Esophagus squamous epithelium (tissue), 5 donors: ENCODE data around the gene ITGB2. TPM values are rescaled to one million over a fixed set of nuclear protein-coding genes. Genes with fewer than 3 reads are reported as not detected.

Experiments used
- DNase-seq: peaks from one replicate; lab custom pipeline; 2025; lab: John Stamatoyannopoulos, UW
- H3K27ac ChIP-seq, 4 donors: fragments of 200-600 bp; sonication (generic); one replicate each; pipeline ENCODE4 v1.5.1; 2016 to 2019; ENCODE audit warnings: mild to moderate bottlenecking in 1 of 4
- H3K27me3 ChIP-seq, 4 donors: fragments of 200-600 bp; sonication (generic); 1 replicate in 3 of 4; 2 replicates in 1 of 4; pipeline versions ENCODE4 v1.5.1 to v1.6.0; 2017 to 2021; ENCODE audit warnings: antibody characterized with exemption in 1 of 4
- H3K36me3 ChIP-seq, 3 donors: fragments of 200-600 bp; sonication (generic); one replicate each; pipeline ENCODE4 v1.5.1; 2016 to 2019
- H3K4me1 ChIP-seq, 3 donors: fragments of 200-600 bp; sonication (generic); one replicate each; pipeline ENCODE4 v1.5.1; 2017 to 2019
- H3K4me3 ChIP-seq, 4 donors: fragments of 200-600 bp; sonication (generic); 1 replicate in 3 of 4; 2 replicates in 1 of 4; pipeline ENCODE4 v1.5.1; 2016 to 2019; ENCODE audit warnings: mild to moderate bottlenecking in 2 of 4, moderate library complexity in 1 of 4
- H3K9me3 ChIP-seq, 3 donors: fragments of 200-600 bp; sonication (generic); one replicate each; pipeline ENCODE4 v1.5.1; 2016 to 2019
- POLR2A ChIP-seq, 4 donors: fragments of 450-650 bp; IDR thresholded peaks; one replicate each; pipeline ENCODE4 v1.6.1; 2017; ENCODE audit warnings: antibody characterized with exemption in 4 of 4, mild to moderate bottlenecking in 4 of 4, moderate library complexity in 3 of 4
- WGBS, 2 donors: methylation state at CpG; one replicate each; pipeline ENCODE4 v1.1.5; 2018; 5-methylcytosine and 5-hydroxymethylcytosine counted together
- intact Hi-C: fragments of 100-400 bp; cut with DNase I; formaldehyde crosslinking; loops from one replicate; pipeline ENCODE4 v1.15.0; 2022
- total RNA-seq, 4 donors: library from RNA; depleted of rRNA; stranded (reverse); fragments of >200 nt; gene quantifications; one replicate each; pipeline ENCODE4 v1.1.0, GENCODE V29; 2016
- TF ChIP-seq, protein P1 (sequence below), 6 experiments: fragments of 450-650 bp in 4 of 6; fragments of 200-600 bp in 2 of 6; sonication (generic) in 2 of 6; IDR thresholded peaks; one replicate each; pipeline ENCODE4 v1.5.1; 2016 to 2019; ENCODE audit warnings: antibody characterized with exemption in 6 of 6, mild to moderate bottlenecking in 4 of 6, moderate library complexity in 4 of 6
- donor health status: DM: yes; HTN: yes; CAD: no.

Gene ITGB2
- total RNA-seq, 4 donors from 2014 or later = 6.6 to 47.1 (median 18.5) TPM

GRCh38 chr21:44919913-44920693, 596 bp downstream of the ITGB2 start:
- TF ChIP-seq POLR2A (IDR thresholded peaks at IDR 0.05) = no peak
- TF ChIP-seq, protein P1, sequence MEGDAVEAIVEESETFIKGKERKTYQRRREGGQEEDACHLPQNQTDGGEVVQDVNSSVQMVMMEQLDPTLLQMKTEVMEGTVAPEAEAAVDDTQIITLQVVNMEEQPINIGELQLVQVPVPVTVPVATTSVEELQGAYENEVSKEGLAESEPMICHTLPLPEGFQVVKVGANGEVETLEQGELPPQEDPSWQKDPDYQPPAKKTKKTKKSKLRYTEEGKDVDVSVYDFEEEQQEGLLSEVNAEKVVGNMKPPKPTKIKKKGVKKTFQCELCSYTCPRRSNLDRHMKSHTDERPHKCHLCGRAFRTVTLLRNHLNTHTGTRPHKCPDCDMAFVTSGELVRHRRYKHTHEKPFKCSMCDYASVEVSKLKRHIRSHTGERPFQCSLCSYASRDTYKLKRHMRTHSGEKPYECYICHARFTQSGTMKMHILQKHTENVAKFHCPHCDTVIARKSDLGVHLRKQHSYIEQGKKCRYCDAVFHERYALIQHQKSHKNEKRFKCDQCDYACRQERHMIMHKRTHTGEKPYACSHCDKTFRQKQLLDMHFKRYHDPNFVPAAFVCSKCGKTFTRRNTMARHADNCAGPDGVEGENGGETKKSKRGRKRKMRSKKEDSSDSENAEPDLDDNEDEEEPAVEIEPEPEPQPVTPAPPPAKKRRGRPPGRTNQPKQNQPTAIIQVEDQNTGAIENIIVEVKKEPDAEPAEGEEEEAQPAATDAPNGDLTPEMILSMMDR (IDR thresholded peaks at IDR 0.05) = no peak
- Histone ChIP-seq H3K36me3 (no peaks in the 10 kb centered on the region), H3K9me3 (no peaks in the 10 kb centered on the region), H3K4me3 (peak overlapping the region; percentile 15 to 59 (median 41)), H3K27me3 (peaks cover 0 to 40% (median 0%) of the 10 kb centered on the region in 4 donors), H3K27ac (peak overlapping the region in 2 of 4 donors; percentile 57 to 68), H3K4me1 (peaks cover under 1 to 40% (median 11%) of the 10 kb centered on the region in 3 donors)
- intact Hi-C loops = no loop called here
- 63 to 72% methylated on average over 14 to 16 of the region's 28 CpGs for WGBS, 2 donors
- no peak for DNase-seq

- Histone ChIP-seq H3K27me3 (peaks cover 0 to 40% (median 0%) of the 10 kb centered on the region in 4 donors), H3K9me3 (no peaks in the 10 kb centered on the region), H3K4me1 (peaks cover 4 to 41% (median 8%) of the 10 kb centered on the region in 3 donors), H3K4me3 (peak overlapping the region in 3 of 4 donors; percentile 37 to 59 (median 45)), H3K36me3 (no peaks in the 10 kb centered on the region), H3K27ac (peak overlapping the region in 2 of 4 donors; percentile 39 to 57)
- DNase-seq = no peak
- intact Hi-C loops = no loop called here
- 44 to 47% methylated on average over 3 to 7 of the region's 26 CpGs for WGBS, 2 donors
- TF ChIP-seq, protein P1 (IDR thresholded peaks at IDR 0.05) = no peak
- no peak for TF ChIP-seq POLR2A (IDR thresholded peaks at IDR 0.05)
Observed at GRCh38 chr21:44919111-44919912, 1.4 kb downstream of the ITGB2 start.

- H3K4me1 ChIP-seq = peaks cover 4 to 47% (median 9%) of the 10 kb centered on the region in 3 donors
- no peak for DNase-seq
- H3K4me3 ChIP-seq = peak overlapping the region in 1 of 4 donors; percentile 59
- WGBS, 2 donors = 80% methylated on average over 3 of the region's 13 CpGs; no CpG with 5 or more reads in 1 of the 2 donors
- no peak for TF ChIP-seq POLR2A (IDR thresholded peaks at IDR 0.05)
- TF ChIP-seq, protein P1 (IDR thresholded peaks at IDR 0.05) = no peak
- peaks cover 0 to 40% (median 0%) of the 10 kb centered on the region in 4 donors for H3K27me3 ChIP-seq
- no peak overlapping the region for H3K27ac ChIP-seq
- no peaks in the 10 kb centered on the region for H3K36me3 ChIP-seq
- no peaks in the 10 kb centered on the region for H3K9me3 ChIP-seq
- intact Hi-C loops = no loop called here
Observed at GRCh38 chr21:44918581-44919033, 2.1 kb downstream of the ITGB2 start.

DNA sequence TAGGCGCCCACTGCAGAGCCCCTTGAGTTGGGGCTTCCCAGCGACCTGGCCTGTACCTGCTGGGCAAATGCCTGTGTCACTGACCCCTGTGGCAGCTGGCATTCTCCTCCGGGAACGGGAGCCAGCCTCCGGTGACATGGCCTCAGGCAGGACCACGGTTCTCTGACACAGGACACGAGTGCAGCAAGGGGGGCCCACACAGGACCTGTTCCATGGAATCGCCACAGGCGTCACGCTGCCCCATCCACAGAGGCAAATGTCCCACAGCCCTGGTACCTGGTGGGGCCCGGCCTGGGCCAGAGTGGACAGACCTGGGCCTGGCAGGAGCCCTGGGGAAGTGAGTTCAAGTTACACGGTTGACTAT, 2.6 kb downstream of the ITGB2 start:
- Histone ChIP-seq H3K9me3 (no peaks in the 10 kb centered on the region), H3K4me3 (no peak overlapping the region), H3K36me3 (no peaks in the 10 kb centered on the region), H3K4me1 (peaks cover 7 to 52% (median 14%) of the 10 kb centered on the region in 3 donors), H3K27me3 (peaks cover 0 to 40% (median 0%) of the 10 kb centered on the region in 4 donors), H3K27ac (no peak overlapping the region)
- no peak for DNase-seq
- intact Hi-C loops = no loop called here
- no peak for TF ChIP-seq POLR2A (IDR thresholded peaks at IDR 0.05)
- TF ChIP-seq, protein P1 (IDR thresholded peaks at IDR 0.05) = no peak
- 50% methylated on average over 2 of the region's 12 CpGs; no CpG with 5 or more reads in 1 of the 2 donors for WGBS, 2 donors
